Measurements from ENCODE around the gene SLC38A3.

SLC38A3 gene

DNA sequence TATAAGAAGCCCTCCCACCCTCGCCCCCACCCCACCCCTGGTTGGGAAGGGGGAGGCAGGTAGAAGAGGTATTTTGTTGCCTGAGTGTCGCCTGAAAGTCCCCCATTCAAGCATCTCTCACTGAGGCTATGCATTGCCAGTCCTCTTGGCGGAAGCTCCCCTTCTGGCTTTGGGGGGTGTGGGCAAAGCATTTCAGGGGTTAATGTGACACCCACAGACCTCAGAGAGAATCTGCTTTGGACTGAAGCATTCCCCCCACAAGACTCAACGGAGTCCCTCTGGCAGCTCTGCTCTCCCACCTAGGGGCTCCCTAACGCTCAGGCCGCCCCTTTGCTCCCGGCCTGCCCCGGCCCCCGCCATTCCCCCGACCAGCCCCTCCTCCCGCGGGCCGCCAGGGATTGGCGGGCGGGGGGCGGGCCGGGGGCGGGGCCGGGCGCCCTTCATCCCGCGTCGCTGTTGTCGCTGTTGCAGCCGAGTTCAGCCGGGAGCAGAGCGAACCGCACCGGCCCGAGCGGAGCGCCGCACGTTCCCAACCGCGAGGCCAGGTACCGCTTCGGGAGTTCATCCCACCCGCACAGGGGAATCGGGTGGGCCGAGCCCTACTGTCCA, at the start of gene SLC38A3:
Gene SLC38A3, plus strand, starts transcription at position 468 of the 609 bp plus-strand sequence. CDS start 8,929 bp downstream, outside the sequence.
- Mint-ChIP-seq H3K4me3 (peak within 1 kb of the TSS; percentile 14), H3K27ac (no peak within 1 kb of the TSS), H3K9me3 (no peaks in the 10 kb centered on the region), H3K36me3 (ENCODE audit: low read depth) (no peaks in the 10 kb centered on the region), H3K4me1 (ENCODE audit: low read depth) (peaks cover 6% of the 10 kb centered on the region), H3K27me3 (peaks cover 80% of the 10 kb centered on the region)
- intact Hi-C loops (cut with micrococcal nuclease) = no loop called here

DNA sequence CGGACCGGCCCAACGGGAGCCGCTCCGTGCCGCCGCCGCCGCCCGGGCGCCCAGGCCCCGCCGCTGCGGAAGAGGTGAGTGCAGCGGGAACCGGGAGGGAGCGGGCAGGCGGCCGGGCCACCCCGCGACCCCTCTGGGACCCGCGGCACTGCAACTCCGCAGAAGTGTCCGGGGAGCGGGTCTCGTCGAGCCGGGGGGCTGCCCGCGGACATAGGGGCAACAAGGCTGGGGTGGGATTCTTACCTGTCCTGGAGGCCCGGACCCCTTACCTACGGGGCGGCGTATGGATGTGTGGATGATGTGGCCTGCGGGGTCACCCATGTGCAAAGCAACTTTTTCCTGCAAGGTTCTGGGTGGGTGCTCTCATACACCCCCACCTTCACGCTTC, 49.6 kb upstream of the SLC38A3 start:
- intact Hi-C loops (cut with micrococcal nuclease) = no loop called here
- H3K36me3 Mint-ChIP-seq (ENCODE audit: low read depth) = no peaks in the 10 kb centered on the region
- H3K9me3 Mint-ChIP-seq = no peaks in the 10 kb centered on the region
- H3K27ac Mint-ChIP-seq = no peak overlapping the region
- peaks cover 61% of the 10 kb centered on the region for H3K27me3 Mint-ChIP-seq
- peaks cover 23% of the 10 kb centered on the region for H3K4me1 Mint-ChIP-seq (ENCODE audit: low read depth)
- peak overlapping the region; percentile 64 for H3K4me3 Mint-ChIP-seq

DNA sequence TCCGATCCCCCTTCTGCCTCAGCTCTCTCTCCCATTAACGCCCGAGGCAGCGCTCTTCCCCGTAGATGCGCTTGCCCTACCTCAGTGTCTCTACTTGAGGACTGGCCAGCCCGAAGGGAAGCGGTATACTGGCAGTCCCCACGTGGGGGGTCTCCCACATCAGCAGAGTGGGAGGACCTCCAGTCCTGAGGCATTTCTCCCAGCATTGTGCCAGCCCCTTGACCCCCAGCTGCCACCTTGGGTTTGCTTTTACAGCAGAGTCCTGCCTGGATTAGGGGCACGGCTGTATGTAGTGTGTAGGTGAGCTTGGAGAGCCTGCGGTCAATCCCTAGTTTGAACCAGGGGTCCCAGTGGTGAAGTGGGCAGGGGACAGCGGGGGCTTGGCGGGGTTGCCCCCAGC, 49.2 kb upstream of the SLC38A3 start:
- peaks cover 23% of the 10 kb centered on the region for H3K4me1 Mint-ChIP-seq (ENCODE audit: low read depth)
- H3K27me3 Mint-ChIP-seq = peaks cover 61% of the 10 kb centered on the region
- intact Hi-C loops (cut with micrococcal nuclease) = no loop called here
- no peak overlapping the region for H3K27ac Mint-ChIP-seq
- no peaks in the 10 kb centered on the region for H3K9me3 Mint-ChIP-seq
- H3K36me3 Mint-ChIP-seq (ENCODE audit: low read depth) = no peaks in the 10 kb centered on the region
- H3K4me3 Mint-ChIP-seq = peak overlapping the region; percentile 64

DNA sequence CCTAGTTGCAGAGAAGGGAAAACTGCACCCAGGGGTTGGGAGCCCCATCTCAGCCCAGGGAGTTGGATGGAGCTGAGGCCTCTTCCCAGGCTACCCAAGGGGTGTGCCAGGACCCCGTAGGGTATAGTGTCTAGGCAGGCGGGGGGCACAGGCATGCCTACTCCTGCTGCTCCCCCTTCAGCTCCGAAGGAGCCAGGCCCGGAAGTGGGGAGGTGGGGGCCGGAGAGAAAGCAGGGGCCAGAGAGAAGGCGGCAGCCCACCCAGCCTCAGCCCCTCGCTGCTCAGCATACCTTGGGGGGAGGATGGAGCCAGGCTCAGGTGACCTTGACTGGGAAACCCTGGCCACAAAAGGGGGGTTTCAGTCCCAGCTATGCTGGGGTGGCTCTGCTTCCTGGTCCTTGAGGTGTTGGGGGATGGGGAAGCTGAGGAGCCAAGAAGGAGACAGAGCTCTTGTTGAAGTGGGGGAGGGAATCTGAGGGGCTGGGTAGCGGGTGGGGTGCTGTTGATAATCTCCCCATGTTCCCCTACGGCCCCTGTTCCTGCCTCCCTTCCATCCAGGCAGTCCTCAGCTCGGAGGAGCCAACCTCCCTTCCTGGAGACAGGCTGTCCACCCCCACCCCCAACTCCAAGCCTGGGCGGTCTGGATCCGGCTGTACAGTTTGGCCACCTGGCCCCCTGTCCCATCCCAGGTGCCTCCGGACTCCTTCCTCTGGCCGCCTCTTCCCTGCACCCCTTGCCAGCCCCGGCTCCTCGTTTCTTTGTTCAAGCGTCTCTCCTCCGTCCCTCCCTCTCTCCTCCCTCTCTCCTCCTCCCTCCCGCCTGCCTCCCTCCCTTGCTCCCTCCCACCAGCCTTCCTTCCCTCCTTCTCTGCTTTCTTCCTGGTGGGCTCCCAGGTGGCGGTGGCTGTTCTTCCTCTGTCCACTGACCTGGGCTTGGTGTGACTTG, 48.2 kb upstream of the SLC38A3 start:
- Mint-ChIP-seq H3K27ac (no peak overlapping the region), H3K27me3 (peaks cover 58% of the 10 kb centered on the region), H3K9me3 (no peaks in the 10 kb centered on the region), H3K4me3 (no peak overlapping the region), H3K4me1 (ENCODE audit: low read depth) (peaks cover 23% of the 10 kb centered on the region), H3K36me3 (ENCODE audit: low read depth) (no peaks in the 10 kb centered on the region)
- intact Hi-C loops (cut with micrococcal nuclease) = no loop called here

DNA sequence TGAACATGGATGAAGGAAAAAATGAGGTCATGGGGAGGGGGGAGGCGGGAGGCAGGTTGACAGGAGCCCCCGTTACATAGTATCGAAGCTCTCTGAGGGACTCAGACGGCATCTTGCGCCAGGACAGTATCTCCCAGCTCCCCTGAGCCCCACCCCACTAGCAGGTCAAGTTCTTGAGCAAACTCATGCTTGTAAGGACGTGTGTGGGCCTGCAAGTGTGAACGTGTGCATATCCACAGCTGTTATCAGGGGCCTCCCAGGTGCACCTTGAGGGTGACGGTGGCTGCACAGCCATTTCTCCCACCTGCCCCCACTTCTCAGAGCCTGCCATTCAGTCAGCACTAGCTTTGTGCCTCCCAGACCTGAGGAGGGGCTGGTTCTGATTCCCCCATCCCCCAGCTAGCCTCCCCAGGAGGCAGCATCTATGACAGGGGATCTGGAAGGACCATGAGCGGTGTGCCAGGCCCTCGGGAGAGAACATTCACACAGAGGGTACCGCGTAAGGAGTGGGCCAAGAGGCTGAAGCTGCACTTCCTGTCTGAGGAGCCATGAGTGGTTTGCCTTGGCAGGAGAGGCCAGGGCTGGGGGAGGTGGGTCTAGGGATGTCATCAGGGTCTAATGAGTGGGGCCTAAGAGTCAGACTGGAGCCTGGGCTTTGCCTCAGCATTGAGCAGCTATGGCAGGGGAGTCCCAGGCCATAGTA, 47.1 kb upstream of the SLC38A3 start:
- H3K36me3 Mint-ChIP-seq (ENCODE audit: low read depth) = no peaks in the 10 kb centered on the region
- no peaks in the 10 kb centered on the region for H3K9me3 Mint-ChIP-seq
- H3K4me3 Mint-ChIP-seq = no peak overlapping the region
- peaks cover 61% of the 10 kb centered on the region for H3K27me3 Mint-ChIP-seq
- H3K27ac Mint-ChIP-seq = no peak overlapping the region
- H3K4me1 Mint-ChIP-seq (ENCODE audit: low read depth) = peaks cover 23% of the 10 kb centered on the region
- intact Hi-C loops (cut with micrococcal nuclease) = no loop called here

DNA sequence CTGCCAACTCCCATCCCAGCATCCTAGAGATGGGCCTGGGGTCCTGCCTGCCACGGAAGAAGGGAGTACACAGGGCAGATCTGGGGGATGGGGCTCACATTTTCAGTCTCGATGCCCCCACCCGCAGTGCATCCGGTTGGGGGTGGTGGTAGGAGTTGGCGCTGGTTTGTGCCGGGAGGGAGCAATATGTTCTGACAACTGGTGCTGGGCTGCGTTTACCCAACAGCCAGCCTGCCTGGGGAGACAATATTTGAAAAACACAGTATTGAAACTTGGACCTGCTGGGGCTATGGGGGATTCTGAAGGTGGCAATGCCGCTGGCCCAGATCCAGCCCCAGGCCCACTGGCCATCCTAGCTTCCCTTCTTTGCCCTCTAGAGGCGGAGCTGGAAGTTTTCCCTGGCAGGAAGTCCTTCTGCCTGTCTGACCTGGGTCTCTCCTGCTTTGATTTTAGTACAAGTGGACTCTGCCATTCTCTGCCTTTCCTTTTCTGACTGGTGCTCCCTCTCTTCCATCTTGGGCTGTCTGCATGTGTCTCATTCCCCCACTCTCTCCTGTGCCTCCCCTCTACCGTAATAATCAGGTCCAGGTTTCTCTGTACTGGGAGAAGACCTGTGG, 46.4 kb upstream of the SLC38A3 start:
- peaks cover 20% of the 10 kb centered on the region for H3K4me1 Mint-ChIP-seq (ENCODE audit: low read depth)
- H3K4me3 Mint-ChIP-seq = no peak overlapping the region
- H3K27ac Mint-ChIP-seq = no peak overlapping the region
- no peaks in the 10 kb centered on the region for H3K36me3 Mint-ChIP-seq (ENCODE audit: low read depth)
- H3K27me3 Mint-ChIP-seq = peaks cover 55% of the 10 kb centered on the region
- H3K9me3 Mint-ChIP-seq = no peaks in the 10 kb centered on the region
- intact Hi-C loops (cut with micrococcal nuclease) = no loop called here

DNA sequence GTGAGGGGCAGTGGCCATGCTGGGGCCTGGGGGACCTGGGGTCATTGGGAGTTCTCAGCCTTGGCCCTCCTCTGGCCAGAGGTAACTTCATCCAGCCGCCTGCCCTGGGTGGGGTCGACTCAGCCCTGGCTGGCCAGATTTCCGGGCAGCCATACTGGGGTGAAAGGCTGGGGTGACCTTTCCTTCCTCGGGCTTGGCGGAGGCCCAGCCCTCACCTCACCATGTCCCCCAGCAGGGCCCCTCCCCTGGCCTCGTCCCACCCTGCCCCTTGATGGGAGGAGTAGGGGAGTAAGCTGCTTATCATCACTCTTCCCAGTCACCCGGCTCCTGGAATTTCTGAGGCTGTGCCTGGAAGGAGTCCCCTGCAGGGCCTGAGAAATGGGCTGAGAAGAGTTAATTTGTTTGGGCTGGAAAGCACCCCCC, 44.5 kb upstream of the SLC38A3 start:
- peaks cover 48% of the 10 kb centered on the region for H3K27me3 Mint-ChIP-seq
- H3K27ac Mint-ChIP-seq = no peak overlapping the region
- H3K36me3 Mint-ChIP-seq (ENCODE audit: low read depth) = no peaks in the 10 kb centered on the region
- intact Hi-C loops (cut with micrococcal nuclease) = no loop called here
- no peaks in the 10 kb centered on the region for H3K9me3 Mint-ChIP-seq
- H3K4me3 Mint-ChIP-seq = no peak overlapping the region
- H3K4me1 Mint-ChIP-seq (ENCODE audit: low read depth) = peaks cover 12% of the 10 kb centered on the region

DNA sequence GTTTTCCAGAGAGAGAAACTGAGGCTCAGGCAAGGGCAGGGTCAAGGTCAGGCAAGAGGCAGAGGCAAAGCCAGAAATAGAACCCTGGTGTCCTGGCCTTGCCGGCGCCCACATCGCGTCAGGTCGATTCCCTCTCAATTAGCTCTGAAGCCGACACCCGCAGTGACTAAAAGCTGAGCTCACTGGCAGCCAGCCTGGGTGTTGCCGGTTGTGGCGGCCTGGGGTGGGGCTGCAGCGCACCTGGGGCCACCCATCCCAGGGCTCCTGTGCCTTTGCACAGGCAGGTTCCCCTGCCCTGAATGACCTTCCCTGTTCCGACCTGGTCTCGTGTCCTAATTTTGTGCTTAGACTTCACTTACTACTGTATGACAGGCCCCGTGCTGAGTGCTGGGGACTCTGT, 43.8 kb upstream of the SLC38A3 start:
- Mint-ChIP-seq H3K27ac (no peak overlapping the region), H3K27me3 (peaks cover 43% of the 10 kb centered on the region), H3K36me3 (ENCODE audit: low read depth) (no peaks in the 10 kb centered on the region), H3K9me3 (no peaks in the 10 kb centered on the region), H3K4me3 (no peak overlapping the region), H3K4me1 (ENCODE audit: low read depth) (peaks cover 5% of the 10 kb centered on the region)
- intact Hi-C loops (cut with micrococcal nuclease) = no loop called here

DNA sequence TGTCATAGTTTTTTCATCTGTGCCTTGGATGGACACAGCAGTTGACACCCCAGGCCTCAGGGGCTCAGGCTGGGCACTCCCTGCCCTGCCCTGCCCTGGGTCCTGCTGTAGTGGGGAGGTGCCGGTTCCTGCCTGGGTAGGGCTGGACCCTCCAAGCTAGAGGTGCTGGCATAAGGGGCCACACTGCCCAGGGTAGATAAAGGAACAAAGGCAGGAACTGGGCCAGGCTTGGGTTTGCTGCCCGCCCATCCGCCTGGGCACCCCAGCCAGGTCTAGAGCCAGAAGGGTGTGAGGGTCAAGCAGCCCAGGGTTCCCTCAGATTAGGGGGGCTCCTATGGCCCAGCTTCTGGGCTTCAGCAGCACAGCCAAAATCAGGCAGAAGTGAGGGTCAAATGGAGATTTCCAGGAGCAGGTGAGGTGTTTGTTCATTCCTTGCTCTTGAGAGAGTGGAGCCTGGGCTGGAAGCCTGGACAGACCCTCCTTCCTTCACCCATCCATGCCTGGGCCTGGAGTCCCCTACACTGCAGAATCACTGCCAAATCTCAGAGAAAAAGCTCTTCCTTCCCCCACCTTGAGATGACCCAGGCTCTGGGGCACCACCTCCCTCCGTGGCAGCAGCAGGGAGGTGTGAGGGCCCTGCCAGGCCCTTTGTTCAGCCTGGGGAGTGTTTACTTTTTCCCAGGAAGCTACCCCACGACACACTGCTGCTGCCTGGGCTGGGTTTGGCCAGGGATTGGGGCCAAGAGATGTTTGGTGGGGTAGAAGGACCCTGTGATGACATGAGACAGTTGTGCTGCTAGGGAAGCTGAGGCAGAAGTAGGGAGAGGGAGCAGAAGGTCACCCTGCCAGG, 42.8 kb upstream of the SLC38A3 start:
- Mint-ChIP-seq H3K27me3 (peaks cover 34% of the 10 kb centered on the region), H3K36me3 (ENCODE audit: low read depth) (no peaks in the 10 kb centered on the region), H3K9me3 (no peaks in the 10 kb centered on the region), H3K4me3 (no peak overlapping the region), H3K27ac (no peak overlapping the region), H3K4me1 (ENCODE audit: low read depth) (peaks cover 5% of the 10 kb centered on the region)
- intact Hi-C loops (cut with micrococcal nuclease) = no loop called here

DNA sequence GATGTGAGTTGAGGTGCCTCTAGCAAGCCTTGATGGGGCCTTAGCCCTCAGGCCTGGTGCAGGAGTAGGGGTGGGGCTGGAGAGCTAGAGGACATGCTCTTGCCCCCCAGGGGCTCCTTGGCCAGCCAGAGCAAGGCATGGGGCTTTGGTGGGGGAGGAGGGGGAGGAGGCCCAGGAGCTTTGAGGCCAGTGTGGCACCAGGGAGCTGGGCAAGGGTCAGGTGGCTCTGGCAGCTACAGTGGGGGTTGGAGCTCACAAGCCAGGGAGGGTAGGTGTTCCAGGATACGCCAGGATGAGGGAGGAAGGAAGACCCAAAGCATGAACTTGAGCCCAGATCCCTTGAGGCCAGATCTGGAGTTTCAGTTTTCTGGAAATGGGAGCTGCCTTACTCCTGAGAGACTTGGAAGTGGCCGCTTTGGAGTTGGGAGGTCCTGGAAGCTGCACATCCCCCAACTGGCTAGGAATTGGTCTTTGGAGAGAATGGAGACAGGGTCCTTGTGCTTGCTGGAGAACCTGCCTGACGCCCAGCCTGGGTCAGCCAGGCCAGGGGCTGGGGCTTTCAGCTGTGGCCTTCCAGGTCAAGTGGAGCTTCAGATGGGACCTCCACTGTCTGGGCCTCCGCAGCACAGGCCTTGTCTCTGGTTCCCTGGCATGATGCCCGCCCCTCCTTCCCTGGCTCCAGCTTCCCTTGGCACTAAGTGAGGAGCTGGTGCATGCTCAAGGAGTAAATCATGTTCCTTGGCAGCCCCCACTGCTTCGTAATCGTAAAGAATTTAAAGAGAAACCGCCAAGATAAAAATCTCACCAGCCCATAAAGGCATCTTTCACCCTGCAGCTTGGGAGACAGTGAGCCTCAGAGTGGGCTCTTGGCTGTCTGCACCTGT, 41.3 kb upstream of the SLC38A3 start:
- H3K9me3 Mint-ChIP-seq = no peaks in the 10 kb centered on the region
- no peaks in the 10 kb centered on the region for H3K36me3 Mint-ChIP-seq (ENCODE audit: low read depth)
- H3K4me1 Mint-ChIP-seq (ENCODE audit: low read depth) = no peaks in the 10 kb centered on the region
- H3K4me3 Mint-ChIP-seq = no peak overlapping the region
- intact Hi-C loops (cut with micrococcal nuclease) = no loop called here
- peaks cover 20% of the 10 kb centered on the region for H3K27me3 Mint-ChIP-seq
- H3K27ac Mint-ChIP-seq = no peak overlapping the region

DNA sequence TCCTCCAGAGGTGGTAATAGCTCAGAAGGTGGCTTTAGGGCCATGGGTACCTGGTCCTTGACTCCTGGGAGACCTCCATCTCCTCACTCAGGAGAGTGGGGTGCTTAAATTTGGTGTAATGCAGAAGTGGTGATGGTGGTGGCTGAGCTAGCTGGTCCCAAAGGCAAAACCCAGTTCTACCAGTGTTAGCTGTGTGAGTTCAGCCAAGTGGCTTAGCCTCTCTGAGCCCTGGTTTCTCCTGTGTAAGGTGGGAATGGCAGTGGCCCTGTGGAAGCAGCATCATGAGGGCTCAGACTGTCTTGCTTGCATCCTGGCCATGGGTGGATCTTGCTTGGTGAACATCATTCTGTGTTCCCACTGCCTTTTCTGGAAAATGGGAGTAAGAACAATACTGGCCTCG, 40.6 kb upstream of the SLC38A3 start:
- Mint-ChIP-seq H3K9me3 (no peaks in the 10 kb centered on the region), H3K27ac (no peak overlapping the region), H3K27me3 (peaks cover 16% of the 10 kb centered on the region), H3K36me3 (ENCODE audit: low read depth) (no peaks in the 10 kb centered on the region), H3K4me1 (ENCODE audit: low read depth) (no peaks in the 10 kb centered on the region), H3K4me3 (no peak overlapping the region)
- intact Hi-C loops (cut with micrococcal nuclease) = no loop called here

DNA sequence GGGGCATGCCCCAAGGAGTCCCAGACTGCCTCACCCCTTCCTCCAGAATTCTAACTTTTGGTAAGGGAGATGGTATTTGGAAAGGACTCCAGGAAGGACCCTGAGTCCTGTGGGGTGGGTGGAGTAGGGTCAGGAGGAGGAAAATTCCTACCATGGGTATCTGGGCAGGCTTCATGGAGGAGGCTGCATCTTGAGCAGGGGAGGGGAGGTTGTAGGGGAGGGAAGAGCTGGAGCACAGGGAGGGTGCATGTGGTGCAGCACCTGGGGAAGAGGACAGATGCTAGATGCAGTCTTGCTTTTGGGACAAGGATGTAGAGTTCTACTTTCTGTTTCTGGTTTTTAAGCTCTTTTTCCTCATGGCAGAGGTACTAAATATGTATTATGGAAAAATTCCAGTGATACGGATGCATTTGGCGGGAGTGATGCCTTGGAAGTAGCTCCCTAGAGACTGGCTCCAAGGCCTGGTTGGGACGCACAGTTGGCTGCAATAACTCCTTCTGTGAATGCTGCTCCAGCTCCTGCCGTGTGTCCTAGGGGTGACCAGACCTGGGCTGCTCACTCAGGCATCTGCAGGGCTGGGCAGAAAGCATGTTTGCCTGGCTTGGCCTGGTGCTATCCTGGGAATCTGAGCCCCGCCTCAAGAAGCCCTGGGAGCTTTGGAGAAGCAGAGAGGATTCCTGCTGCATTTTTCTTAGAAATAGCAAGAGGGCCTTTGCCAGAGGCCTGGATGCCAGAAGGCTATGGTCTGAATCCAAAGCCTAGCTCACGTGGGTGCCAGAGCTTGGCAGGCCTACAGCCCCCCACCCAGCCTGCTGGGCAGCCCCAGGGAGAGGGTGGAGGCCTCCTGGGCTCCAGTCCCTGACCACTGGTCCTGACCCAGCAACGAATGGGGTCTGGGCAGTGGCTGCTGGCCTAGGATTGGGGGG, 39.8 kb upstream of the SLC38A3 start:
- intact Hi-C loops (cut with micrococcal nuclease) = no loop called here
- Mint-ChIP-seq H3K9me3 (no peaks in the 10 kb centered on the region), H3K36me3 (ENCODE audit: low read depth) (no peaks in the 10 kb centered on the region), H3K4me3 (no peak overlapping the region), H3K27me3 (peaks cover 10% of the 10 kb centered on the region), H3K27ac (no peak overlapping the region), H3K4me1 (ENCODE audit: low read depth) (peaks cover 6% of the 10 kb centered on the region)

Data from dendritic cell treated with granulocyte-macrophage colony-stimulating factor and Interleukin-4, amounts not matched to agents 40 ng/mL and 50 ng/mL, for 4 days (primary cell).